ACC112 (cell line): Measurements from ENCODE around the gene KLHL8.
A peak's percentile ranks its signal among the peaks of the same experiment; 100 is the strongest.
"Not testable (repeated sequence)": the region's sequence is repeated elsewhere in the genome, so short reads cannot be mapped to it uniquely, and the experiment has no call there.

ENCODE experiments used
- H2AFZ ChIP-seq: fragments of 200-600 bp; sonication (generic); one replicate; pipeline ENCODE4 v1.6.0; 2017; ENCODE audit warnings: antibody characterized with exemption, low read length; ENCODE audit not compliant: unreplicated experiment
- H3K27ac ChIP-seq: fragments of 200-600 bp; sonication (generic); 2 replicates; pipeline ENCODE4 v1.5.1; 2014; ENCODE audit warnings: low read depth, mild to moderate bottlenecking, antibody characterized with exemption, low read length, moderate library complexity
- H3K27me3 ChIP-seq: fragments of 200-600 bp; sonication (generic); 2 replicates; pipeline ENCODE4 v1.6.1; 2014; ENCODE audit warnings: mild to moderate bottlenecking, antibody characterized with exemption, low read length, moderate library complexity, mixed read lengths; ENCODE audit not compliant: insufficient read depth
- H3K36me3 ChIP-seq: fragments of 200-600 bp; sonication (generic); 2 replicates; pipeline ENCODE4 v1.6.1; 2016; ENCODE audit warnings: mild to moderate bottlenecking, antibody characterized with exemption, low read length, moderate library complexity, mixed read lengths; ENCODE audit not compliant: insufficient read depth
- H3K4me1 ChIP-seq: fragments of 200-600 bp; sonication (generic); one replicate; pipeline ENCODE4 v1.6.1; 2016; ENCODE audit warnings: low read length, mixed read lengths; ENCODE audit not compliant: insufficient read depth, unreplicated experiment, control insufficient read depth
- H3K4me3 ChIP-seq: fragments of 200-600 bp; sonication (generic); 2 replicates; pipeline ENCODE4 v1.5.1; 2014; ENCODE audit warnings: mild to moderate bottlenecking, low read depth, low read length
- H3K79me2 ChIP-seq: fragments of 200-600 bp; sonication (generic); one replicate; pipeline ENCODE4 v1.6.0; 2016; ENCODE audit warnings: low read length; ENCODE audit not compliant: control insufficient read depth, unreplicated experiment, insufficient read depth

The KLHL8 gene

GRCh38 chr4:87228262-87228860 lies 7.9 kb upstream of the KLHL8 start:
- Histone ChIP-seq H3K79me2 (no peaks in the 10 kb centered on the region), H3K27me3 (no peaks in the 10 kb centered on the region), H3K4me3 (no peak overlapping the region), H2AFZ (no peak overlapping the region), H3K27ac (no peak overlapping the region), H3K4me1 (no peaks in the 10 kb centered on the region), H3K36me3 (no peaks in the 10 kb centered on the region)

- H2AFZ ChIP-seq = no peak overlapping the region
- no peaks in the 10 kb centered on the region for H3K36me3 ChIP-seq
- H3K27me3 ChIP-seq = no peaks in the 10 kb centered on the region
- H3K4me3 ChIP-seq = no peak overlapping the region
- H3K79me2 ChIP-seq = no peaks in the 10 kb centered on the region
- H3K4me1 ChIP-seq = no peaks in the 10 kb centered on the region
- H3K27ac ChIP-seq = no peak overlapping the region
Observed at GRCh38 chr4:87227751-87228151, 7.3 kb upstream of the KLHL8 start.

- Histone ChIP-seq H3K27ac (no peak overlapping the region), H3K4me1 (no peaks in the 10 kb centered on the region), H3K79me2 (no peaks in the 10 kb centered on the region), H3K36me3 (no peaks in the 10 kb centered on the region), H3K27me3 (no peaks in the 10 kb centered on the region), H3K4me3 (no peak overlapping the region), H2AFZ (no peak overlapping the region)
Observed at GRCh38 chr4:87225936-87226335, 5.5 kb upstream of the KLHL8 start.

- Histone ChIP-seq H3K4me3 (no peak overlapping the region), H3K36me3 (no peaks in the 10 kb centered on the region), H2AFZ (peak overlapping the region; percentile 10), H3K27me3 (no peaks in the 10 kb centered on the region), H3K4me1 (no peaks in the 10 kb centered on the region), H3K79me2 (peaks cover 5% of the 10 kb centered on the region), H3K27ac (no peak overlapping the region)
Observed at GRCh38 chr4:87224141-87224923, 3.9 kb upstream of the KLHL8 start.

- peak overlapping the region; percentile 97 for H2AFZ ChIP-seq
Observed at GRCh38 chr4:87219632-87220093, 755 bp downstream of the KLHL8 start.

GRCh38 chr4:87217235-87217763 lies 3.1 kb downstream of the KLHL8 start:
- Histone ChIP-seq H3K79me2 (peaks cover 15% of the 10 kb centered on the region), H3K4me1 (peaks cover 21% of the 10 kb centered on the region)
- not testable (repeated sequence) for H3K36me3 ChIP-seq, H3K27ac ChIP-seq, H2AFZ ChIP-seq, H3K4me3 ChIP-seq, H3K27me3 ChIP-seq

More at GRCh38 chr4:87219632-87220093, 755 bp downstream of the KLHL8 start:
- Histone ChIP-seq H3K27me3 (no peaks in the 10 kb centered on the region), H3K4me1 (peaks cover 14% of the 10 kb centered on the region), H3K36me3 (no peaks in the 10 kb centered on the region), H3K4me3 (peak overlapping the region; percentile 100), H3K27ac (peak overlapping the region; percentile 53; the same call in 1 of the 2 replicates), H3K79me2 (peaks cover 15% of the 10 kb centered on the region)

GRCh38 chr4:87216469-87216868 lies 3.9 kb downstream of the KLHL8 start:
- Histone ChIP-seq H3K4me1 (peaks cover 25% of the 10 kb centered on the region), H2AFZ (no peak overlapping the region), H3K36me3 (no peaks in the 10 kb centered on the region), H3K27ac (no peak overlapping the region), H3K27me3 (no peaks in the 10 kb centered on the region), H3K79me2 (peaks cover 15% of the 10 kb centered on the region), H3K4me3 (no peak overlapping the region)

- Histone ChIP-seq H3K36me3 (no peaks in the 10 kb centered on the region), H3K79me2 (peaks cover 2% of the 10 kb centered on the region), H3K4me3 (no peak overlapping the region), H3K27me3 (no peaks in the 10 kb centered on the region), H3K4me1 (peaks cover 20% of the 10 kb centered on the region), H3K27ac (no peak overlapping the region), H2AFZ (no peak overlapping the region)
Observed at GRCh38 chr4:87213421-87214075, 6.9 kb downstream of the KLHL8 start.

GRCh38 chr4:87211249-87211952 lies 9.0 kb downstream of the KLHL8 start:
- no peak overlapping the region for H2AFZ ChIP-seq
- H3K4me3 ChIP-seq = no peak overlapping the region
- peaks cover 13% of the 10 kb centered on the region for H3K4me1 ChIP-seq
- no peaks in the 10 kb centered on the region for H3K27me3 ChIP-seq
- peaks cover 5% of the 10 kb centered on the region; the same call in 1 of the 2 replicates for H3K36me3 ChIP-seq
- H3K79me2 ChIP-seq = peaks cover 6% of the 10 kb centered on the region
- H3K27ac ChIP-seq = no peak overlapping the region

- Histone ChIP-seq H3K4me3 (no peak overlapping the region), H2AFZ (no peak overlapping the region), H3K27ac (no peak overlapping the region), H3K36me3 (peaks cover 5% of the 10 kb centered on the region; the same call in 1 of the 2 replicates), H3K4me1 (peaks cover 13% of the 10 kb centered on the region), H3K27me3 (no peaks in the 10 kb centered on the region), H3K79me2 (peaks cover 6% of the 10 kb centered on the region)
Observed at GRCh38 chr4:87209696-87210095, 10.7 kb downstream of the KLHL8 start.
